HFF-Myc (cell line): ENCODE results near the gene RABL2A.
A peak's percentile ranks its signal among the peaks of the same experiment; 100 is the strongest.
"Not testable (repeated sequence)": the region's sequence is repeated elsewhere in the genome, so short reads cannot be mapped to it uniquely, and the experiment has no call there.

ENCODE experiments used
- DNase-seq: peaks from one replicate; pipeline ENCODE4 v3.0.0-alpha.2; 2011; ENCODE audit warnings: low read depth; ENCODE audit errors: extremely low read depth
- H3K4me3 ChIP-seq: replicated peaks from 2 replicates; pipeline ENCODE4 v1.5.1; 2011; ENCODE audit warnings: low read depth, mild to moderate bottlenecking, control low read depth, low read length
- TF ChIP-seq, protein P1 (sequence below): IDR thresholded peaks from 2 replicates; pipeline ENCODE4 v1.5.1; 2012; ENCODE audit warnings: mild to moderate bottlenecking, low read depth, low read length, control low read depth; ENCODE audit errors: missing control alignments

Gene RABL2A

DNA sequence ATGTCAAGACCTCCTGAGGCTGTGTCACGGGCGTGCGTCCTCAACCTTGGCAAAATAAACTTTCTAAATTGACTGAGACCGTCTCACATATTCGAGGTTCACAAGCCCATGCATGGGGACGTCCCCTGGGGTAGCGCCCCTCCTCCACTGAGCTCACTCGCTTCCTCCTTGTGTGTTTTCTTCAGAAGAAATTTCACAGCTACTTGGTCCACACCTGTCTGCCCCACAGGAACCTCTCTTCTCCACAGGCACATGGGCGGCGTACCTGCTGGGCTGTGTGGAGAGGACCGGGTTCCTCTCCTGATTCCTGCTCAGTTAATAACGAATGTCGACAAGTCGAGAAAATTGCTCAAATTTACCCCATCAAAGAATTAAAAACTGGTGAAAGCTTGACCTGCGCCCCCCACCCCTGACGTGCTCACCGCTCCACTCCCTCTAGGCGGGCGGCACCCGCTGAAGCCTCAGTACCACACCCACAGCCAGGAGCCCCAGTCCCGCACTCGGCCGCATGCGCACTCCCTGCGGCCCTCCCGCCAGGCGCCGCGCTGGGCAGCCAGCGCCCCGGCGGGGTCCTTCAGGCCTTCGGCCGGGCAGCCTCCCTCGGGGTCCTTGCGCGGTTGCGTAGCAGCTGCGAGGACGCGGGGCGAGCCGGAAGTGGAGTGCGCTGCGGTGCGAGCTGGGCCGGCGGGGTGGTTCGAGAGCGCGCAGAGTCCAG is at the start of gene RABL2A:
Gene RABL2A, plus strand, starts transcription at position 651 of the 715 bp plus-strand sequence. CDS start 1,341 bp downstream, outside the sequence.
- H3K4me3 ChIP-seq: peak within 1 kb of the TSS; percentile 53
- DNase-seq: not testable (repeated sequence)

- DNase-seq, H3K4me3 ChIP-seq: not testable (repeated sequence)
Measured at GRCh38 chr2:113578508-113578907, 48.6 kb upstream of the RABL2A start.

DNA sequence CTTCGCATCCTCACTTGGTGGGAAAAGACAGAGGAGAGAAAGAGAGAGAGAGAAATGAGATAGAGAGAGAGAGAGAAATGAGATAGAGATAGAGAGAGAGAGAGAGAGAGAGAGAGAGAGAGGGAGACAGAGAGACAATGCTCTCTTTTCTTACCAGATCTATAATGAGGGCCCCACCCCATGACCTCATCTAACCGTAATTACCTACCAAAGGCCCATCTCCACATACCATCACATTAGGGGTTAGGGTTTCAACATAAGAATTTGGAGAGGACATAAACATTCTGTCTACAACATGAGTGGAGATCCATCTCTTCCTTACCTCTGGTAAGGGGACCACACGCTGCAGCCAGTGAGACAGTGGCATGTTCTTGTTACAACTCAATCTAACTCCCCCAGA is 44.6 kb upstream of the RABL2A start:
- H3K4me3 ChIP-seq, DNase-seq: not testable (repeated sequence)

DNA sequence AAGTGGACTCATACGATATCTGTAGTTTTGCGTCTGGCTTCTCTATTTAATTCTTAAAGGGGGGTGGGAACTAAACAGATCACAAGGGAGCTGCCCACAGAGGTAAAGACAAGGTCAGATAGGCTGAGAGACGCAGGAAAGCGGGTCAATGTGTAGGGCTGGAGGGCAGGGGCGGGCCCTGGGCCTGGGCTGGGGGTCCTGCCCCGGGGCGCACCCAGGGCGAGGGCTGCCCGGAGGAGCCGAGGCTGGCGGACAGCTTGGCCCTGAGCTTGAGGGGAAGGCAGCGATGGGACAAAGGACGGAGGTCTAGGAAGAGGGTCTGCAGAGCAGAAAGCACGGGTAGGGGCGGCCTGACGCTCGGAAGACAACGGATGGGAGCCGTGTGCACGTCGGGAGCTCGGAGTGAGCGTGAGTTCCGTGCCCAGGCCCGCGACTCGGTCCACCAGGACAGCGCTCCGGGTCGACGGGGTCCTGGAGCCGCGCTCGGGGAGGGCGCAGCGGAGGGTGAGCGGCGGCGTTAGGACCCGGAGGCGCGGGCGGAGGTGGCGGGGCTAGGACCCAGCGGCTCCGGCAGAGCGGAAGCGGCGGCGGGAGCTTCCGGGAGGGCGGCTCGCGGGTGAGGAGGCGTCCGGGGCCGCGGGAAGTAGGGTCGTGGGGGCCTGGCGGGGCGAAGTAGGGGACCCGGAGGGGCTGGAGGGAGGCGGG is 43.4 kb upstream of the RABL2A start:
- DNase-seq: not testable (repeated sequence)
- peak overlapping the region; percentile 57 for H3K4me3 ChIP-seq

GRCh38 chr2:113584311-113585092 is 42.6 kb upstream of the RABL2A start:
- DNase-seq: not testable (repeated sequence)
- peak overlapping the region; percentile 57 for H3K4me3 ChIP-seq

GRCh38 chr2:113587201-113587600 is 39.9 kb upstream of the RABL2A start:
- H3K4me3 ChIP-seq, DNase-seq: not testable (repeated sequence)
- TF ChIP-seq, protein P1, sequence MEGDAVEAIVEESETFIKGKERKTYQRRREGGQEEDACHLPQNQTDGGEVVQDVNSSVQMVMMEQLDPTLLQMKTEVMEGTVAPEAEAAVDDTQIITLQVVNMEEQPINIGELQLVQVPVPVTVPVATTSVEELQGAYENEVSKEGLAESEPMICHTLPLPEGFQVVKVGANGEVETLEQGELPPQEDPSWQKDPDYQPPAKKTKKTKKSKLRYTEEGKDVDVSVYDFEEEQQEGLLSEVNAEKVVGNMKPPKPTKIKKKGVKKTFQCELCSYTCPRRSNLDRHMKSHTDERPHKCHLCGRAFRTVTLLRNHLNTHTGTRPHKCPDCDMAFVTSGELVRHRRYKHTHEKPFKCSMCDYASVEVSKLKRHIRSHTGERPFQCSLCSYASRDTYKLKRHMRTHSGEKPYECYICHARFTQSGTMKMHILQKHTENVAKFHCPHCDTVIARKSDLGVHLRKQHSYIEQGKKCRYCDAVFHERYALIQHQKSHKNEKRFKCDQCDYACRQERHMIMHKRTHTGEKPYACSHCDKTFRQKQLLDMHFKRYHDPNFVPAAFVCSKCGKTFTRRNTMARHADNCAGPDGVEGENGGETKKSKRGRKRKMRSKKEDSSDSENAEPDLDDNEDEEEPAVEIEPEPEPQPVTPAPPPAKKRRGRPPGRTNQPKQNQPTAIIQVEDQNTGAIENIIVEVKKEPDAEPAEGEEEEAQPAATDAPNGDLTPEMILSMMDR: peak; percentile 58

DNA sequence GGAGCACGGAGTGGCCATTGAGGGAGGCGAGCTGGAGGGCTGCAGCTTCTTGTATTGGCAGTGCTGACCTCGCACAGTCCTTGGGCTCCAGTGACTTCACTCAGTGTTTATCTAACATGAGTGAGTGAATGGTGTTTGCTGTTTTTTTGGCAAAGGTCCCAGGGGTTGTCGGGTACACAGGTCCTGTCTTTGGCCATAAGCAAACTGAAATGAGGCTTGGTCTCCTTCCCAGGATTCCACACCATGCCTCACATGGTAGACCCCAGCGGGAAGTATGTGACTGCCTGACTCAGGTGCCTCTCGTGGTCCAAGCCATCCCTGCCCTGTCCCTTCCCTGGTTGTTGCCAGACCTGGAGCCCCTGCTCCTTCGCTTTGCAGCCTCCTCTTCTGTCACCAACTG is 37.5 kb upstream of the RABL2A start:
- DNase-seq, H3K4me3 ChIP-seq: not testable (repeated sequence)

DNA sequence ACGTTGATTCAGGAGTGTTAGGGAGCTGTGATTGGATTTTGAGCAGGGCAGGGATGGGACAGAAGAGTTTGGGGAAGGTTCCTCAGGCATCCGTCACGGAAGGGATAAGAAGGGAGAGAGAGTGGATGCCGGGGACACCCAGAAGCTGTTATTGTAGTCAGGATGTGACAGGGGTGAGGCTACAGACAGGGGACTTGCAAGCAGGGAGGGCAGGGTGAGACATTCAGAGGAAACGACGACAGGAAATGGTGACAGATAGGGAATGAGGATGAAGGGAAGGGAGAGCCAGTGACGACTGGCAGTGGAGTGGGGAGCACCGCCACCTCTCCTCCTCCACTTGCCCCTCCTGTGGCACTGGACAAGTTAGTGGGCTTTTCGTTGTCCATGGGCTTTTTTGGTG is 35.1 kb upstream of the RABL2A start:
- not testable (repeated sequence) for DNase-seq, H3K4me3 ChIP-seq

GRCh38 chr2:113593280-113593679 is 33.8 kb upstream of the RABL2A start:
- DNase-seq, H3K4me3 ChIP-seq: not testable (repeated sequence)

GRCh38 chr2:113595725-113596124 is 31.3 kb upstream of the RABL2A start:
- not testable (repeated sequence) for DNase-seq, H3K4me3 ChIP-seq

DNA sequence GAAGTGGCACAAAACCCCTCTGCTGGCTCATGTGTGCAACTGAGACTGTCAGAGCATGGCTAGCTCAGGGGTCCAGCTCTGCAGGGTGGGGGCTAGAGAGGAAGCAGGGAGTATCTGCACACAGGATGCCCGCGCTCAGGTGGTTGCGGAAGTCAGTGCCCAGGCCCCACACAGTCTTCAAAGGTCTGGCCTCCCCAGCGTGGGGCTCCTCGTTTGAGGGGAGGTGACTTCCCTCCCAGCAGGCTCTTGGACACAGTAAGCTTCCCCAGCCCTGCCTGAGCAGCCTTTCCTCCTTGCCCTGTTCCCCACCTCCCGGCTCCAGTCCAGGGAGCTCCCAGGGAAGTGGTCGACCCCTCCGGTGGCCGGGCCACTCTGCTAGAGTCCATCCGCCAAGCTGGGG is 29.9 kb upstream of the RABL2A start:
- DNase-seq, H3K4me3 ChIP-seq: not testable (repeated sequence)

DNA sequence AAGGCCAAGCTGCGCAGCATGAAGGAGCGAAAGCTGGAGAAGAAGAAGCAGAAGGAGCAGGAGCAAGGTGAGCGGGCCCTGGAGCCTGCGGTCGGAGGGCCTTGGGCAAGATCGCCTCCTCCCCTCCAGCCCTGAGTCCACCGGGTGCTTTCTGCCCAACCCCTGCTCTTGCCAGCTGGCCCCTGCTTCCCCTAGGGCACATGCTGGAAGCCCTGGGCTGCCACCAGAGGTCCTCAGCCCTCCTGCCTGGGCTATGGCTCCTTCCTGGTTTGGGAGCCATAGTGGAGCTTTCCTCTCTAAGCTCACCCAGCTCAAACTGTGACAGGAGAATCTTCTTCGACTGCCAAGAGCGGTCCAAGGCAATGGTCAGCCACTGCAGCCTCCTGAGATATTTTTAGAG is 29.5 kb upstream of the RABL2A start:
- H3K4me3 ChIP-seq, DNase-seq: not testable (repeated sequence)

DNA sequence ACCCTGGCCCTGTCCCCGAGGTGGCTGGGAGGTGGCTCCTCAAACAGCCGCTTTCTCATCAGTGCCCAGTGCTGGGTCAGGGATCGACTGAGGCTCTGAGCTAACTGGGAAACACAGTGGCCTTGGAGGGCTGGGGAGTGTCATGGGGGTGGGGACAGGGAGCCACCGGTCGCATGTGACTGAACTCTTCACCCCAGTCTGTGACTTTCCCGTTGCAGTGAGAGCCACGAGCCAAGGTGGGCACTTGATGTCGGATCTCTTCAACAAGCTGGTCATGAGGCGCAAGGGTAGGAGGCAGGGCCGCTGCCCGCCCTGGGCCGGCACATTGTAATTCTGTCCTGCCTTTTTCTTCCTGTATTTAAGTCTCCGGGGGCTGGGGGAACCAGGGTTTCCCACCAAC is 28.9 kb upstream of the RABL2A start:
- not testable (repeated sequence) for H3K4me3 ChIP-seq, DNase-seq

DNA sequence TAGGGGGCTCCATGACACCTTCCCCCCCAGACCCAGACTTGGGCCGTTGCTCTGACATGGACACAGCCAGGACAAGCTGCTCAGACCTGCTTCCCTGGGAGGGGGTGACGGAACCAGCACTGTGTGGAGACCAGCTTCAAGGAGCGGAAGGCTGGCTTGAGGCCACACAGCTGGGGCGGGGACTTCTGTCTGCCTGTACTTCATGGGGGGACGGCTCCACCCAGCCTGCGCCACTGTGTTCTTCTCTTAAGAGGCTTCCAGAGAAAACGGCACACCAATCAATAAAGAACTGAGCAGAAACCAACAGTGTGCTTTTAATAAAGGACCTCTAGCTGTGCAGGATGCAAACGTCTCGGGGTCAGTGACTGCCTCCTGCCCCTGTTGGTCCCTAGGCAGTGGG is 28.3 kb upstream of the RABL2A start:
- H3K4me3 ChIP-seq, DNase-seq: not testable (repeated sequence)

DNA sequence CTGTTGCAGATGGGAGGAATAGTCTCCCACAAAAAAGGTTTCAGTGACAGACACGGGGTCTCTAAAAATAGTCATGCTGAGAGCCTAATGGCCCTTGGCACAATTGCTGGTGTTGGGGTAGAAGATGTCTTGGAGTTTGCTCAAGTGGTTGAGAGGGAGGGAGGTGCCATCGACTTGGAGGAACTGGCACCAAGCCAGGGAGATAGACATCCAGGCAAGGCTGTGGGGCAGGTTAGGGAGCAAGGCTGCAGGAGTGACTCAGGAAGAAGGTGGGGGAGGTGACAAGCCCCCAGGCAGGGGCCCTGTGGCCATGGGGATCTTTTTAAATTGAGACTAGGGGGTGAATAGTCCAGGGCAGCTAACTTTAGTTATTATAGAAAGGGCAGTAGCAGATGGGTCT is 27.9 kb upstream of the RABL2A start:
- not testable (repeated sequence) for DNase-seq

DNA sequence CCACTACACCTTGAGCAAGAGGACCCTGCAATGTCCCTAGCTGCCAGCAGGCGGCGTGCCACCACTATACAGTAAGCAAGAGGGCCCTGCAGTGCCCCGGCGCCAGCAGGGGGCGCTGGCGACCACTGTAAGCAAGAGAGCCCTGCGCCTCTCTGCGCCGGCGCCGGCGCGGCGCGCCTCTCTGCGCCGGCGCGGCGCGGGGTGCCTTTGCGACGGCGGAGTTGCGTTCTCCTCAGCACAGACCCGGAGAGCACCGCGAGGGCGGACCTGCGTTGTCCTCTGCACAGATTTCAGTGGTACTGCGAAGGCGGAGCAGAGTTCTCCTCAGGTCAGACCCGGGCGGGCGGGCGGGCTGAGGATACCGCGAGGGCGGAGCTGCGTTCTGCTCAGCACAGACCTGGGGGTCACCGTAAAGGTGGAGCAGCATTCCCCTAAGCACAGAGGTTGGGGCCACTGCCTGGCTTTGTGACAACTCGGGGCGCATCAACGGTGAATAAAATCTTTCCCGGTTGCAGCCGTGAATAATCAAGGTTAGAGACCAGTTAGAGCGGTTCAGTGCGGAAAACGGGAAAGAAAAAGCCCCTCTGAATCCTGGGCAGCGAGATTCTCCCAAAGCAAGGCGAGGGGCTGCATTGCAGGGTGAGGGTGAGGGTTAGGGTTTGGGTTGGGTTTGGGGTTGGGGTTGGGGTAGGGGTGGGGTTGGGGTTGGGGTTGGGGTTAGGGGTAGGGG is 24.9 kb upstream of the RABL2A start:
- DNase-seq, H3K4me3 ChIP-seq: not testable (repeated sequence)

More for the DNA sequence above, 27.9 kb upstream of the RABL2A start:
- not testable (repeated sequence) for H3K4me3 ChIP-seq
